ENCODE measurements around the gene XRRA1.

GRCh38 chr11:74837191-74837590 lies 111.7 kb downstream of the XRRA1 start:
- TF ChIP-seq ETV6 (CRISPR knock-in tag; IDR thresholded peaks at IDR 0.05): no peak
- no peak for TF ChIP-seq CTCF (IDR thresholded peaks at IDR 0.05)
- TF ChIP-seq USF2 (CRISPR knock-in tag; IDR thresholded peaks at IDR 0.05): no peak
- no peak for TF ChIP-seq HMGXB4 (CRISPR knock-in tag; IDR thresholded peaks at IDR 0.05)
- no peak for TF ChIP-seq ATF1 (CRISPR knock-in tag; IDR thresholded peaks at IDR 0.05)
- no peak for TF ChIP-seq PRDM15 (CRISPR knock-in tag; IDR thresholded peaks at IDR 0.05)
- TF ChIP-seq JUN (CRISPR knock-in tag; IDR thresholded peaks at IDR 0.05): no peak
- no peak for TF ChIP-seq ATF6 (CRISPR knock-in tag; IDR thresholded peaks at IDR 0.05)
- TF ChIP-seq FOXK1 (CRISPR knock-in tag; IDR thresholded peaks at IDR 0.05): no peak

Data from WTC11 (cell line).